Measurements from ENCODE around the gene STAT1.

GRCh38 chr2:191037351-191037750 lies 23.4 kb upstream of the STAT1 start:
- TF ChIP-seq EZH2 (IDR thresholded peaks at IDR 0.05) (no peak), POLR2AphosphoS5 (IDR thresholded peaks at IDR 0.05; ENCODE audit: borderline replicate concordance, low read depth, low read length) (no peak)
